Uterine smooth muscle cell (primary cell): Measurements from ENCODE around the gene CDK7. TPM values are rescaled to one million over a fixed set of nuclear protein-coding genes. Genes with fewer than 3 reads are reported as not detected.

Experiments
- total RNA-seq: library from RNA; depleted of rRNA; stranded (reverse); fragments of >200 nt; gene quantifications from 2 replicates; pipeline ENCODE4 v1.2.3, GENCODE V29; 2014

Gene CDK7
- 59.5 and 59.7 TPM in 2 replicates for total RNA-seq

GRCh38 chr5:69234457-69235268 lies at the start of gene CDK7:
TSS of gene CDK7 (plus strand) at chr5:69234886. CDS start at chr5:69234976, 90 bp downstream.

GRCh38 chr5:69189162-69190086 lies 45.3 kb upstream of the CDK7 start, which contains the start of gene CENPH:
TSS of gene CENPH (plus strand) at chr5:69189583. CDS start at chr5:69189635, 52 bp downstream.

Other genes with a start within 250 kb of the CDK7 start
- gene SLC30A5, start 140.9 kb upstream of the CDK7 start, total RNA-seq = 66.1 and 78.7 TPM in 2 replicates
- gene CCNB1, start 67.7 kb upstream of the CDK7 start, total RNA-seq = 133 and 504 TPM in 2 replicates
- gene CENPH, start 45.3 kb upstream of the CDK7 start, total RNA-seq = 15.7 and 57.2 TPM in 2 replicates
- gene CCDC125, start 97.9 kb downstream of the CDK7 start, total RNA-seq = 5.8 and 8.4 TPM in 2 replicates
- 30.9 and 53.6 TPM in 2 replicates for gene AK6, start 134.6 kb downstream of the CDK7 start, total RNA-seq
- gene TAF9, start 134.6 kb downstream of the CDK7 start, total RNA-seq = 59.6 and 75.0 TPM in 2 replicates
- gene RAD17, start 134.9 kb downstream of the CDK7 start, total RNA-seq = 22.9 and 23.7 TPM in 2 replicates
- 0.44 and 0.75 TPM in 2 replicates for gene MARVELD2, start 180.2 kb downstream of the CDK7 start, total RNA-seq